PFSK-1 (cell line): ENCODE results near the gene PSMB1.

Experiments used
- REST ChIP-seq, 2 experiments: IDR thresholded peaks; 2 replicates each; pipeline versions ENCODE4 v1.6.1 to v1.8.0; 2011 to 2012; ENCODE audit warnings: low read depth in 2 of 2, low read length in 2 of 2, control low read depth in 1 of 2, inconsistent platforms in 1 of 2, mild to moderate bottlenecking in 1 of 2, moderate library complexity in 1 of 2; ENCODE audit not compliant: insufficient read depth in 1 of 2
- SIN3A ChIP-seq: IDR thresholded peaks from 2 replicates; pipeline ENCODE4 v1.6.1; 2012; ENCODE audit warnings: mild to moderate bottlenecking, low read length, moderate library complexity, borderline replicate concordance; ENCODE audit not compliant: insufficient read depth

DNA sequence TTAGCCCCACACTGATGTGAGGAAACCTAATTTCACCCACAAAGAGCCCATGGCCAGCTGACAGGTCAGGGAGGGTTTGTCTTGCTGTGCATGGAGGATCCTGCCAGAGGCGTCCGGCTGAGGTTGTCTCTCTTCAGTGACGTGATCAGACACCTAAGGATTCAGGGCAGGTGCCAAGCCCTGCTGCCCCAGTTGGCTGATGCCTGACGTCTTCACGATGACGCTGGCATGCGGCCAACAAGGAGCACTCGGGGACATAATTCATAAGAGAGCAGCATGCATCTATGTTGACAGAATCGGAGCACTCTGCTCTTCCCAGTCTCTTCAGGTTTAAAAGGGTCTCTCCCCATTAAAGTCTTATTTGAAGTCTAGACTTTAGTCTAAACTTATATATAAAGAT lies 47.8 kb downstream of the PSMB1 start:
- no peak for TF ChIP-seq REST (IDR thresholded peaks at IDR 0.05; ENCODE audit: insufficient read depth in 1 of 2, low read depth in 2 of 2, low read length in 2 of 2)
- TF ChIP-seq SIN3A = no peak
